HPDE6-E6E7 (cell line): ENCODE measurements around the gene ALDH1B1.

ENCODE experiments used
- DNase-seq: peaks from one replicate; pipeline ENCODE4 v3.0.0; 2011; ENCODE audit warnings: missing footprints; ENCODE audit errors: extremely low spot score

ALDH1B1 gene

GRCh38 chr9:38416461-38416860 lies 24.0 kb downstream of the ALDH1B1 start:
- no peak for DNase-seq

GRCh38 chr9:38417003-38417945 lies 24.8 kb downstream of the ALDH1B1 start:
- DNase-seq: no peak

- no peak for DNase-seq
Measured at GRCh38 chr9:38418366-38418765, 25.9 kb downstream of the ALDH1B1 start.

- no peak for DNase-seq
Measured at GRCh38 chr9:38419181-38419580, 26.7 kb downstream of the ALDH1B1 start.

GRCh38 chr9:38421498-38422211 lies 29.2 kb downstream of the ALDH1B1 start:
- no peak for DNase-seq

- no peak for DNase-seq
Measured at GRCh38 chr9:38422555-38423260, 30.2 kb downstream of the ALDH1B1 start.

GRCh38 chr9:38423273-38423972 lies 30.9 kb downstream of the ALDH1B1 start:
- DNase-seq: no peak

GRCh38 chr9:38423973-38424843 lies 31.7 kb downstream of the ALDH1B1 start, which contains the start of gene IGFBPL1:
IGFBPL1 (minus strand) TSS chr9:38424454; CDS start chr9:38424424, 30 bp downstream.
- no peak for DNase-seq

- DNase-seq: no peak
Measured at GRCh38 chr9:38424918-38425317, 32.4 kb downstream of the ALDH1B1 start.

- no peak for DNase-seq
Measured at GRCh38 chr9:38428062-38428461, 35.6 kb downstream of the ALDH1B1 start.

GRCh38 chr9:38431116-38431515 lies 38.6 kb downstream of the ALDH1B1 start:
- no peak for DNase-seq

GRCh38 chr9:38432922-38433510 lies 40.5 kb downstream of the ALDH1B1 start:
- DNase-seq: no peak

- no peak for DNase-seq
Measured at GRCh38 chr9:38434365-38434764, 41.9 kb downstream of the ALDH1B1 start.

GRCh38 chr9:38434853-38435252 lies 42.4 kb downstream of the ALDH1B1 start:
- no peak for DNase-seq

- no peak for DNase-seq
Measured at GRCh38 chr9:38435521-38435920, 43.0 kb downstream of the ALDH1B1 start.

- DNase-seq: no peak
Measured at GRCh38 chr9:38436708-38437107, 44.2 kb downstream of the ALDH1B1 start.

- DNase-seq: no peak
Measured at GRCh38 chr9:38437193-38437823, 44.8 kb downstream of the ALDH1B1 start.

GRCh38 chr9:38439291-38439915 lies 46.9 kb downstream of the ALDH1B1 start:
- no peak for DNase-seq

- no peak for DNase-seq
Measured at GRCh38 chr9:38439916-38440301, 47.4 kb downstream of the ALDH1B1 start.
